NCI-H460 (cell line): ENCODE data around the gene ONECUT3. TPM values are rescaled to one million over a fixed set of nuclear protein-coding genes. Genes with fewer than 3 reads are reported as not detected.

ENCODE experiments used
- DNase-seq: peaks from one replicate; pipeline ENCODE4 v3.0.0-alpha.2; 2016; ENCODE audit warnings: low read depth; ENCODE audit errors: extremely low read depth
- small RNA-seq, 2 experiments: library from RNA; depleted of rRNA; stranded (forward); fragments of <200 nt; gene quantifications; one replicate each; pipeline ENCODE3, GENCODE V24; 2014
- total RNA-seq: library from RNA; depleted of rRNA; stranded (reverse); fragments of >200 nt; shearing (Covaris generic); gene quantifications from 2 replicates; pipeline ENCODE4 v1.2.3, GENCODE V29; 2014; rRNA removed

Gene ONECUT3
- total RNA-seq, 1 experiment from 2014 or later, result not detected

DNA sequence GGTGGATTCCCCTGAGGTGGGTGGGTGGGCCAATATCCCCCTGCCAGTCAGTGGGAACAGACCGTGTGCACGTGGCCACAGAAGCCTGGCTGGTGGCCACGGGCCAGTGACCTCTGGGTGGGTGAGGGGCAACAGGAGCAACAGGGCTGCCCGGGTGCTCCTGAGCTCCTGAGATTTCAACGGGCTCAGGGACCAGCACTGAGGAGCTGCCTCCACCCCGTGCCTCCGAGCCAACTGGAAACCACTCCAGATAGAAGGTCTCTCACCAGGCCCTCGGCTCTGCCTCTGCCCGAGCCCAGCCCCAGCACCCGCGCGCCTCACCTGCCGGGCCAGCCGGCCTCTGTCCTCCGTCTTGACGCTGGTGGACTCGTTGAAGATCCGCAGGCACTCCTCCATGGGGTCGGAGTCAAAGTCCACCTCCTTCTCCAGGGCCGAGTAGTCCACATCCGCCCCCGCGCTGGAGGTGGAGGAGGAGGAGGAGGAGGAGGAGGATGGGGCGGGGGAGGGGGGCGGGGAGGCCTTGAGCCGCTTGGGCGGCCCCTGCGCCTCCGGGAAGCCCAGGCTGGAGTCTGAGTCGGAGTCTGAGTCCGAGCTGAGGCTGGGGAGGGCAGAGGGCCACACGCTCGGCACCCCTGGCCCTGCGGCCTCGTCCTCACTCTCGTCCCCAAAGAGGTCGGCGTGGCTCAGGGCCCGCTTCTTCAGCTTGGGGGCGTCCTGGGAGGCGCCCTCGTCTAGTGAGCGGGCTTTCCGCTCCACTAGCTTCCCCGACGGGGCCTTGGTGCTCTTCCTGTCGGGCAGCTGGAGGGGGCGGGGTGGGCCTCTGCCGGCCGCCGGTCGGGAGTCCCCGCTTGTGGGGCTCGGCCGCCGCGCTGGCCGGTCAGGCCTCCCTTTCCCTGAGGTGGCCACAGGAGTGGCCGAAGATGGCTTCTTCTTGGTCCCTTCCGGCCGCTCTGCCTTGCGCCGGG, 73.5 kb downstream of the ONECUT3 start:
- no peak for DNase-seq

DNA sequence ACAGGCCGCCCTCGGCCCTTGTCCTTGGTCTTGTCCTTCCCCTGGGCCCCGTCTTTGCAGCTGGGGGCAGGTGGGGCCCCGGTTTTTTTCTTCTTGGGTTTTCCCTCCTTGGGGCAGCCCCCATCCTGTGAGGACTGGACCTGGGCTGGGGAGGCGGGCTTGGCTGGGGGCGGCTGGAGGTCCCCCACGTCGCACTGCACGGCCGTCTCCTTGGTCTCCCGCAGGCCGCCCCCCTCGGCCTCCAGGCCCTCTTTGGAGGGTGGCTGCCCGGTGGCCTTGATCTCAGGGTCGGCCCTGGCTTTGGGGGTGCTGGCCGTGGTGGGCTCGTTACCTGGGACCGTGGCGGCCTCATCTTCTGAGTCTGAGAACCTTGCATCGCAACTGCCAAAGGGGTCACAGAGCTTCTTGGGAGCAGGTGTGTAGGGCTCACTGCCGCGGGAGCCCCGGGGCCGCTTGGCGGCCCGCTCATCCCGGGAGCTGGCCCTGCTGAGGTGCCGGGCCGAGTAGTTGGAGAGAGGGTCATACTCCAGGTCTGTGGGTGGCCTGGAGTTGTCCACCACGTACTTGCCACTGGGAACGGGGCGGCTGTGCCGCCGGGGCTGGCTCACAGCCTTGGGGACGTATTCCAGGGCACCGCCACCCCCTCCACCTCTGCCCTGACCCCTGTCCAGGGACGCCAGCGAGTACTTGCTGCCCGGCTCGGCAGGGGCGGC, 74.4 kb downstream of the ONECUT3 start:
- no peak for DNase-seq

DNA sequence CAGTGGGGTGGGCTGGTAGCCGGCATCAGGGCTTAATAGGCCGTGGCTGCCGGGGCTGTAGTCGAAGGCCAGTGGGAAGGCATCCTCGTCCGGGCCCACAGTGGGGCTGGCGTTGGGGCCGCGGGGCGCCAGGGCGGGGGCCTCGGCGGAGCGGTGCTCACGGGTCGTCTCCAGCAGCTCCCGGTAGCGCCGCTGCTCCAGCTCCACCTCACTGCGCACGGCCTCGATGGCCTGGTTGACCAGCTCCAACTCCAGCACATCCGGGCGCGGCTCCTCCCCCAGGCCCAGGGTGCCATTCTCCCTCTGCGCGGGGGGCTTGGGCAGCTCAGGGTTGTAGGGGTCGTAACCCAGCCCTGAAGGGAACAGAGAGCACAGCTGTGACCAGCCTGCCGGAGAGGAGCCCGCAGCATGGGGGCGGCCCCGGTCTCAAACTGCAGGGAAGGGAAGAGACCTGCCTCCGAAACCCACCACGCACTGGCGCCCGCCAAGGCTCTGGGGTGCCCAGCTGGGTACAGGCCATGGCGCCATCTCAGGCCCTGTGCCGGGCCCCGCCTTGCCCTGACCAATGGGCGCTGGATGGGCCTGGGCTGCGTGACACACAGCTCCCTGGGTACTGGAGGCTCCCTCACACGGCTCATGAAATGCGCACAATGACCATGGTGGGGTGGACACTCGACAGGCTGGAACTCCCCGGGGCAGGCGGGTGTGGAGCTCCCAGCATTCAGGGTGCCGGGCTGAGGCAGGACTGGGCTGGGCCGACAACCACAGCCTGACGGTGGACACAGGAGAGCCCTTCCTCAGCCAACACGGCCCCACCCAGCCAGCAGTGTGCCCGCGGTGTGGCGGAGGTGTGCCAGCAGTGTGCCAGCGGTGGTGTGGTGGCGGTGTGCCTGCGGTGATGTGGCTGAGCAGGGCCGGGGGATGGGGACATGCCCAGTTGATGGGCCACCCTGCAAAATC, 75.3 kb downstream of the ONECUT3 start:
- no peak for DNase-seq

DNA sequence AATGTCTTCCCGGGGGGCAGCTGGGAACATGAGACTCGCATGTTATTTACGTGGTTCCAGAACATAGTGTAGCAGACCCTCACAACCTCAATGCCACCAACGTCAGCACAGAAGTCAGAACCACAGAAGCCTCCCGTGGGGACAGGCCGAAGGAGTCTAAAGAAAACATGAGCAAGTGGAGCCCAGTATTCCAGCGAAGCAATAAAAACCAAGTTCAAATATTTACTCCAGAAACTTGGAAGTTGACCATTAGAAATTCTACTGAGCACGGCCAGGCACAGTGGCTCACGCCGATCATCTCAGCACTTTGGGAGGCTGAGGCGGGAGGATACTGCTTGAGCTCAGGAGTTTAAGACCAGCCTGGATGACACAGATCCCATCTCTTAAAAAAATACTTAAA, 76.7 kb downstream of the ONECUT3 start:
- no peak for DNase-seq

DNA sequence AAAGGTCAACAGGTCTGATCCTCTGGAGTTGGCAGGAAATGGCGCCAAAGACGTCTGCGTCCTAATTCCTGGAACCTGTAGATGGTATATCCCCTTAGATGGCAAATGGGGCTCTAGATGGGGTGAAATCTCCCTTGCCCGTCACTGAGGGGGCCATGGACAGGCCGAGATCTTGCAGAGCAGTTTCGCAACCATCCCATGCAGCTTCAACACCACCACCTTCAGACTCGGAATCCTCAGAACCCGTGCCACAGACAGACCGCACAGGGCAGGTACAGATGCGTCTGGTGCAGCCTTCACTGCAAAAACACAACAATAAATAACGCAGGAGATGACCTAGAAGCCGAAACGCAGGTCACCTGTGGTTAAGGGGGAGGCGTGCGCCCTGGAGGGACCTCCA, 77.3 kb downstream of the ONECUT3 start:
- no peak for DNase-seq

Small RNA genes within 50 kb of the gene (small RNA-seq; reads per million reads assigned to genes)
- gene RF00017, result 0 reads per million in 2 experiments

Other genes with a start within 250 kb of the ONECUT3 start
- gene ADAMTSL5, start 240.5 kb upstream of the ONECUT3 start, total RNA-seq, result 0.57 and 1.0 TPM in 2 replicates
- 0.05 TPM in 1 of 2 replicates, not detected in the other for gene PLK5, start 229.4 kb upstream of the ONECUT3 start, total RNA-seq
- 11.5 and 16.9 TPM in 2 replicates for gene MEX3D, start 185.2 kb upstream of the ONECUT3 start, total RNA-seq
- gene MBD3, start 160.6 kb upstream of the ONECUT3 start, total RNA-seq, result 70.8 and 77.2 TPM in 2 replicates
- gene UQCR11, start 148.0 kb upstream of the ONECUT3 start, total RNA-seq, result 83.7 and 102 TPM in 2 replicates
- 44.8 and 50.1 TPM in 2 replicates for gene TCF3, start 100.9 kb upstream of the ONECUT3 start, total RNA-seq
- 1.4 and 1.7 TPM in 2 replicates for gene ATP8B3, start 58.8 kb downstream of the ONECUT3 start, total RNA-seq
- gene REXO1, start 95.0 kb downstream of the ONECUT3 start, total RNA-seq, result 5.9 and 6.6 TPM in 2 replicates
- gene KLF16, start 110.1 kb downstream of the ONECUT3 start, total RNA-seq, result 10.4 and 11.0 TPM in 2 replicates
- gene ABHD17A, start 132.0 kb downstream of the ONECUT3 start, total RNA-seq, result 27.0 and 37.1 TPM in 2 replicates
- 2.1 and 3.9 TPM in 2 replicates for gene ADAT3, start 151.9 kb downstream of the ONECUT3 start, total RNA-seq
- gene SCAMP4, start 151.9 kb downstream of the ONECUT3 start, total RNA-seq, result 27.5 and 32.0 TPM in 2 replicates
- gene CSNK1G2, start 187.7 kb downstream of the ONECUT3 start, total RNA-seq, result 34.0 and 38.9 TPM in 2 replicates